ENCODE measurements around the gene CPT1B. TPM values are rescaled to one million over a fixed set of nuclear protein-coding genes. Genes with fewer than 3 reads are reported as not detected.
"Not testable (repeated sequence)": the region's sequence is repeated elsewhere in the genome, so short reads cannot be mapped to it uniquely, and the experiment has no call there.

The CPT1B gene
- 6.1 and 7.9 TPM in 2 replicates for total RNA-seq (2014; rRNA removed; shearing (Covaris generic))

DNA sequence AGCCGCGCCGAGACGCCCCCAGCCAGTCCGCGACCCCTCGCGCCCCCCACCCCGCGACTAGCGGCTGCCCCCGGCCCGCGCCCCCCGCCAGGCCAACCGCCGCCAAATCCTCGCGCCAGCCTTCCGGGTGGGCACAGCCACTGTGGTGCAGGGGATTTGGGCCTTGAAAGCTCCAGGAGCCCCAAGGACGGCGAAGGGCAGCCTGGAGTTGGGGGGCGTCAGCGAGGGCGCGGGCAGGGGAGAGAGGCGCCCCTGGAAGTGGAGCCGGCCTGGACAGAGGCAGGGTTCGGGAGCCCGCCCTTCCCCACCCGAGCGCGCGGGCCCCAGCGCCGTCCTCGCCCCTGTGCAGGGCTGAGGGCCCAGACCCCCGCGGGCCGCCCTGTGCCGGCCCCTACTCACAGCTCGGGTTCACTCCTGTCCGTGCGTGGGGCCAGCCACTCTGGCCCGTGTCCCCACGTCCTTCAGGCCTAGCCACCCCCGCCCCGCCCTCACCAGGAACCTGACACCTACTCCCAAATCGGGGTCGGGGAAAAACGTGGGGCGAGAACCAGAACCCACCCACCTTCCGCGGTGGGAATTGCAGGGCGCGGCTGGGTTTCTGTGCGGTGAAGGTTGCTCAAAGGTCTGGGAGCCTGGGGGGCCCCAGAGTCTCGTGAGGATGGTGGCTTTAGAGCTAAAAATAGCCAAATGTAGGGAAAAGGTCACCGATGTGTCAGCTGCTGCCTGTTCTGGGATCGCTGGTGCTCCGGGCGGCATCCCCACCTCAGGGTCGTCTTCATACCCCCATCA, at the start of gene CPT1B:
Gene CPT1B, minus strand, starts transcription at position 441 of the 789 bp plus-strand sequence. CDS start 512 bp downstream, outside the sequence.
- DNase-seq (ENCODE audit: low read depth), result no peak

DNA sequence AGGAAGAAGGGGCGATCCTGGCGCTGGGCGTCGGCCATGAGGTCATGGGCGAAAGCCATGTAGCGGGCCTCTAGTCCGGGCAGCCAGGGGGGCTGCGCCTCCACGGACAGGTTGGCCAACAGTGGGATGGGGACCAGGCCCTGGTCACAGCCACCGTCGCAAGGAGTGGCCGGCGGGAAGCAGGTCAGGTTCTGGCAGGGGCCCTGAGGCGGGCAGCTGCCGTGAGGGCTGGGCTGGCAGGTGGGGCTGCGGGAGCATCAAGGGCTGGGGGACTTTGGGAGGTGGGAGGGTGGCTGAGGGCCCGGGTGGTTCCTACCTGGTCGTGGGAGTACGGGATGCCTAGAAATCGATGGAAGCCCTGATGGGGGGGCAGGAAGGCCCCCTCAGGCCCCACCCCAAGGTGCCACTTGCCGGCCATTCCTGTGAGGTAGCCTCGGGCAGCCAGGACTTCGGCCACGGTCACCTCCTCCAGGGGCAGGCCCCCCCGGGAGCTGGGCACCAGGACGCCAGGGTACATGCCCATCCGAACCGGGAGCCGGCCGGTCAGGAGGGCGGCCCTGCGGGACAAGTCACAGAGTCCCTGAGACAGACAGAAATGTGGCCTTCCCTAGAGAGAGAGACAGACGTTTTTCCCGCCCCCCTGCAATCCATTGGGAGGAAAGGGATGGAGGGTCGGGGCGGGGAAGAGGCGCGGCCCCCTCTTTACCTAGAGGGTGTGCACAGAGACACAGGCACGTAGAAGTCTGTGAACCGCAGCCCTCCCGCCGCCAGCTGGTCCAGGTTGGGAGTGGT, 48.8 kb upstream of the CPT1B start:
- DNase-seq (ENCODE audit: low read depth), result no peak

GRCh38 chr22:50626314-50626849, 48.2 kb upstream of the CPT1B start:
- no peak for DNase-seq (ENCODE audit: low read depth)

- no peak for DNase-seq (ENCODE audit: low read depth)
Measured at GRCh38 chr22:50625568-50626313, 47.5 kb upstream of the CPT1B start.

GRCh38 chr22:50625131-50625567, 46.9 kb upstream of the CPT1B start:
- DNase-seq (ENCODE audit: low read depth), result no peak

- no peak for DNase-seq (ENCODE audit: low read depth)
Measured at GRCh38 chr22:50624347-50625130, 46.3 kb upstream of the CPT1B start.

GRCh38 chr22:50622723-50623327, 44.6 kb upstream of the CPT1B start:
- DNase-seq (ENCODE audit: low read depth), result no peak

DNA sequence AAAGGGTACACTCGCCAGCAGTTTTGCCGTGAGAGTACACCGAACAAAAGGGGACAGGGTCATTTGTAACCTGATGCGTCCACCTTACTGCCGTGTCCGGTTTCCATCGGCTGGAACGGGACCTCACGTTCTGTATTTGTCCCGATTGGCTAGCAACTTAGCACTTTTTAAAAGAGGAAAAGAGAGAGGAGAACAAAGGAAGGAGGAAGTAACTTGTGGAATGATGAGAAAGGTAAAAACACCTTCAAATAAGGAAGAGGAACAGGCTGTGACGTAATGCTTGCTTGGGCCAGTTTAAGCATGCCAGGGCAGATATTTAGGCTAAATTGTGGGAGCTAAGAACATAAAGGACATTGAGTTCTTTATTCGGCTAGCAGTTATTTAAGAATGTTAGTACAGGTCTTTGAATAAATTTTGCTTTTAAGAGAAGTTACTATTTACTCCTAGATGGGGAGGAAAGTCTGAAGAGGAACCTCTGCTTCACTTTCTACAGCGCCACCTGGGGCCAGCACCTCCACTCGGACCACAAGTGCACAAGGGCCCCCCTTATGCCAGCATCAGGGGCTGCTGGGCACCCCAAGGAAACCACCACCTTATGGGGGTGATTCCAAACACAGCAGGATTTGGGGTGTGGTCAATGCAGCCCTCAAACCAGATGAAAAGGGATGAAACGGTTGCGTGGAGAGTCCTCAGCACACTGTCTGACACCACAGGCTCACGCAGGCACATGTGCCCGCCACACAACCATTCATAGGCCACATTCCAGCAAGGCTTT, 43.9 kb upstream of the CPT1B start:
- DNase-seq (ENCODE audit: low read depth), result no peak

GRCh38 chr22:50621356-50621880, 43.2 kb upstream of the CPT1B start:
- no peak for DNase-seq (ENCODE audit: low read depth)

DNA sequence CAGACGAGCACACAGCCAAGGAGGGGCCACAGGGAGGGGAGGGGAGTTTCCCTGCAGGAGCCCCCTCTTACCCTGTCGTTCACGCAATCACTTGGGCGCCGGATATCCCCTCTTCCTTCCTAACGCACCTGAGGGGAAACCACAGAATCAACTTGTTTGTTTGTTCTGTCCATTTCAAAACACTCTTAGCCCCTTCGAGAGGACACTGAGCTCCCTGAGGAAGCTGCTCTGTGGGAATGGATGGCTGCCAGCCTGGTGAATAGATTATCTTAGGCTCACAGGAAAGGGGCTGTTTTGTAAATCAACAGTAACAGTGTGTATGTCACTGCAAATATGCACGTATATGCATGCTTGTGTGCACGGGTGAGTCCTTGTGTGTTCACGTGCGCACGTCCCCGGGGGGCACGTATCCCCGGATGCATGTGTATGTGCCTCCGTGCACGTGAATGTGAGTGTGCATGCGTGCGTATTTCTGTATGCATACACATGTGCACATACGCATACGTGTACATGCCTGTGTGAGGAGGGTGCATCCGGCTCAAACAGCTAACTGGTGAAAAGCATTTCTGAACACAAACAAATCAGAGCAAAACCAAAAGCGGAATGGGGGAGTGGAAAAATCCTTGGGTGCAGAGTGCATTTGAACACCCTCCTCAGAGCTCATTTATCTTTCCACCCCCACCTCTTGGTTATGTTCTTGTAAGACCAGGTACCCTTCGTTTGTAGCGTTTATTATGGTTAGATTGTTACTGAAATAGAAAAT, 42.5 kb upstream of the CPT1B start:
- no peak for DNase-seq (ENCODE audit: low read depth)

DNA sequence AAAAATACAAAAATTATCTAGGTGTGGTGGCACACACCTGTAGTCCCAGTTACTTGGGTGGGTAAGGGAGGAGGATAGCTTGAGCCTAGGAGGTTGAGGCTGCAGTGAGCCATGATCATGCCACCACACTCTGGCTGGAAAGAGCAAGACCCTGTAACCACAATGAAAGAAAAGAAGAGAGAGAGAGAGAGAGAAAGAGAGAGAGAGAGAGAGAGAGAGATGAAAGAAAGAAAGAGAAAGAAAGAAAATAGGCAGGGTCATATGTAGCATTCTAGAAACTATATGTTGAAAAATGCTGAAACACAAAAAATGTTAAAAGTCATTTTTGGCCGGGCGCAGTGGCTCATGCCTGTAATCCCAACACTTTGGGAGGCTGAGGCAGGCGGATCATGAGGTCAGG, 36.1 kb upstream of the CPT1B start:
- DNase-seq (ENCODE audit: low read depth), result not testable (repeated sequence)

GRCh38 chr22:50613291-50613981, 35.2 kb upstream of the CPT1B start:
- DNase-seq (ENCODE audit: low read depth), result no peak

GRCh38 chr22:50612528-50613221, 34.4 kb upstream of the CPT1B start:
- DNase-seq (ENCODE audit: low read depth), result no peak

GRCh38 chr22:50612168-50612527, 33.9 kb upstream of the CPT1B start:
- no peak for DNase-seq (ENCODE audit: low read depth)

DNA sequence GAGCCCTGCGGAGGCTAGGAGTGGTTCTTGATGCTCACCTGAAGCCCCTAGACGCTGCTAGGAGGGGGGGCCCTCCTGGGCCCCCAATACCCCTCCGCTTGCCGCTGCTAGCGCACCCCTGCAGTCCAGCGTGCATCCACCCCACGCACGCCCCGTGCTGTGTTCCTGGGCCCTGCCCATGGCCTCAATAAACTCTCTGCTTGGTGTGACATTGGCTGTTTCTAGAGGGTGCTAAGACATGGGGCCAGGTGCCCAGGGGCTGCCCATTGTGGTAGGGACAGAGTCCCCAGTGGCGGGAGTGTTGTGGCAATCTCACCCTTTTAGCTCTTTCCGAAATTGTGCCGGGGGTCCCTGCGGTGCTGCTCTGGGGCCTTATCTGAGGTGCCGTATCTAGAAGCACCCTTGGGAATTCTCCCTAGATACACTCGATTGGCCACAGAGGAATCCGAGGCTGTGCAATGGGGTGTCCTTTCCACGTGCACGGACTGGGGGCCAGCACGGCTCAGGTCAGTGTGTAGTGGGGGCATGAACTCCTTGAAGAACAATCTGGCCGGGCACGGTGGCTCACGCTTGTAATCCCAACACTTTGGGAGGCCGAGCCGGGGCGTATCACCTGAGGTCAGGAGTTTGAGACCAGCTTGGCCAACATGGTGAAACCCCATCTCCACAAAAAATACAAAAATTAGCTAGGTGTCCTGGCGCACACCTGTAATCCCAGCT, 33.3 kb upstream of the CPT1B start:
- no peak for DNase-seq (ENCODE audit: low read depth)

DNA sequence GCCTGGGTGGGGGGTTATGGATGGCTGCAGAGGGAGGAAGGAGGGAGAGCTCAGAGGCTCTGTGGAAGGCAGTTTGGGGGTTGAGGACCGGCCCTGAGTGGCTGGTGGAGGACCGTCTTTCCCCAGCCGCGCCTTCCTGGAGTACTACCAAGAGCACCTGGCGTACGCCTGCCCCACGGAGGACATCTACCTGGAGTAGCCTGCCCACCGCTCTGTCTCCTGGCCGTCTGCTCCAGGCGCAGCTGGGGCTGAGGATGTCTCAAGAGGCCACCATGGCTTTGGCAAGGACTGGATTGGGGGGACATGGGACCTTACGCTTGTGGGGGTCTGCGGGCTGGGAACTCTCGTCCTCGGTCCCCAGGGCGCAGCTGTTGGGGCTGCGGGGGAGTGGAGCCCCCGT, 32.4 kb upstream of the CPT1B start:
- no peak for DNase-seq (ENCODE audit: low read depth)

DNA sequence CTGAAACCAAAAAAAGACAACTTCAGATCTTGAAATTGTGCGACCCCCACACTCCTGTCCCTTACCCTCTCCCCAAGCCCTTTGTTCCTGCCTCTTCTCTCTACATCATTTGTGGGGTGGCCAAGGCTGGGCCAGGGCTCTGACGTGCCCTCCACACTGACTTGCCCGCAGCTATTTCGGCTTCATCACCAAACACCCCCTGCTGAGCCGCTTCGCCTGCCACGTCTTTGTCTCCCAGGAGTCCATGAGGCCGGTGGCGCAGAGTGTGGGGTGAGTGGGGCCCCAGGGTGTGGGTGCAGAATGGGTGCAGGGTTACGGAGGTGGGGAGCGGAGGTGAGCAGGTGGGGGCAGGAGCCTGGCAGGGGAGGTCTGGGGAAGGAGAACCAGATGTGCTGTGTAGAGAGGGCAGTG, 31.8 kb upstream of the CPT1B start:
- DNase-seq (ENCODE audit: low read depth), result peak; percentile 45

Measured in Daoy (cell line).